Cardiac muscle cell (in vitro differentiated cells and primary cell): Measurements from ENCODE around the gene RHOG. TPM values are rescaled to one million over a fixed set of nuclear protein-coding genes. Genes with fewer than 3 reads are reported as not detected.

Source experiments
- DNase-seq, 2 donors: peaks; one replicate each; pipeline versions ENCODE4 v3.0.0 to v3.0.0-alpha.2; 2010 to 2017; ENCODE audit warnings: low read depth in 1 of 2, low spot score in 1 of 2
- H3K27ac ChIP-seq: fragments of 200-600 bp; sonication (generic); 2 replicates; pipeline ENCODE4 v1.5.1; 2016
- H3K27me3 ChIP-seq: fragments of 200-600 bp; sonication (generic); 2 replicates; pipeline ENCODE4 v1.6.0; 2016; ENCODE audit warnings: control low read depth
- H3K36me3 ChIP-seq: fragments of 200-600 bp; sonication (generic); 2 replicates; pipeline ENCODE4 v1.5.1; 2016; ENCODE audit warnings: control low read depth
- H3K4me1 ChIP-seq: fragments of 200-600 bp; sonication (generic); 2 replicates; pipeline ENCODE4 v1.8.1; 2017; ENCODE audit warnings: low read depth, mild to moderate bottlenecking, mixed run types
- H3K4me3 ChIP-seq: fragments of 200-600 bp; sonication (generic); 2 replicates; pipeline ENCODE4 v1.5.1; 2016; ENCODE audit warnings: mild to moderate bottlenecking
- H3K9me3 ChIP-seq: fragments of 200-600 bp; sonication (generic); 2 replicates; pipeline ENCODE4 v1.5.1; 2017; ENCODE audit warnings: low read depth, mild to moderate bottlenecking, control low read depth
- polyA plus RNA-seq: library from polyadenylated mRNA; unstranded; fragments of >200 nt; fragmentation: Nextera tagmentation; extraction: Ambion mirVana; gene quantifications from 2 replicates; pipeline ENCODE4 v1.2.1, GENCODE V29; 2016
- total RNA-seq: library from RNA; depleted of rRNA; stranded (reverse); fragments of >200 nt; gene quantifications from 2 replicates; pipeline ENCODE4 v1.2.3, GENCODE V29; 2016
- TF ChIP-seq, protein P1 (sequence below): IDR thresholded peaks from 2 replicates; pipeline ENCODE4 v1.5.1; 2012; ENCODE audit warnings: low read depth, mild to moderate bottlenecking, low read length

Gene RHOG
- total and polyA plus RNA-seq, 2 experiments from 2014 or later: 29.2 to 39.1 TPM

DNA sequence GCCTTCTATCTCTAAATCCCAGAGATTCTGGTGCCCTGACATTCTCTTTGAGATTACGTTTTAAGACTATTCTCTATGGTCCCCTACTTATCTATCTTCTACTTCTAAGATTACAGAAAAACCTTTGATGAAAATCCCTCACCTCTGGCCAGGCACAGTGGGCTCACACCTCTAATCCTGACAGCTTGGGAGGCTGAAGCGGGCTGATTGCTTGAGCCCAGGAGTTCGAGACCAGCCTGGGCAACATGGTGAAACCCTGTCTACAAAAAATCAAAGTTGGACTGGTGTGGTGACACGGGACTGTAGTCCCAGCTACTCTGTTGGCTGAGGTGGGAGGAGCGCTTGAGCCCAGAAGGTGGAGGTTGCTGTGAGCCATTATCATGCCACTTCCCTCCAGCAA lies 57.8 kb downstream of the RHOG start:
- TF ChIP-seq, protein P1, sequence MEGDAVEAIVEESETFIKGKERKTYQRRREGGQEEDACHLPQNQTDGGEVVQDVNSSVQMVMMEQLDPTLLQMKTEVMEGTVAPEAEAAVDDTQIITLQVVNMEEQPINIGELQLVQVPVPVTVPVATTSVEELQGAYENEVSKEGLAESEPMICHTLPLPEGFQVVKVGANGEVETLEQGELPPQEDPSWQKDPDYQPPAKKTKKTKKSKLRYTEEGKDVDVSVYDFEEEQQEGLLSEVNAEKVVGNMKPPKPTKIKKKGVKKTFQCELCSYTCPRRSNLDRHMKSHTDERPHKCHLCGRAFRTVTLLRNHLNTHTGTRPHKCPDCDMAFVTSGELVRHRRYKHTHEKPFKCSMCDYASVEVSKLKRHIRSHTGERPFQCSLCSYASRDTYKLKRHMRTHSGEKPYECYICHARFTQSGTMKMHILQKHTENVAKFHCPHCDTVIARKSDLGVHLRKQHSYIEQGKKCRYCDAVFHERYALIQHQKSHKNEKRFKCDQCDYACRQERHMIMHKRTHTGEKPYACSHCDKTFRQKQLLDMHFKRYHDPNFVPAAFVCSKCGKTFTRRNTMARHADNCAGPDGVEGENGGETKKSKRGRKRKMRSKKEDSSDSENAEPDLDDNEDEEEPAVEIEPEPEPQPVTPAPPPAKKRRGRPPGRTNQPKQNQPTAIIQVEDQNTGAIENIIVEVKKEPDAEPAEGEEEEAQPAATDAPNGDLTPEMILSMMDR: no peak
- Histone ChIP-seq H3K4me1 (no peaks in the 10 kb centered on the region), H3K4me3 (no peak overlapping the region), H3K27me3 (no peaks in the 10 kb centered on the region), H3K27ac (no peak overlapping the region), H3K36me3 (peaks cover 14% of the 10 kb centered on the region), H3K9me3 (no peaks in the 10 kb centered on the region)
- DNase-seq: no peak

DNA sequence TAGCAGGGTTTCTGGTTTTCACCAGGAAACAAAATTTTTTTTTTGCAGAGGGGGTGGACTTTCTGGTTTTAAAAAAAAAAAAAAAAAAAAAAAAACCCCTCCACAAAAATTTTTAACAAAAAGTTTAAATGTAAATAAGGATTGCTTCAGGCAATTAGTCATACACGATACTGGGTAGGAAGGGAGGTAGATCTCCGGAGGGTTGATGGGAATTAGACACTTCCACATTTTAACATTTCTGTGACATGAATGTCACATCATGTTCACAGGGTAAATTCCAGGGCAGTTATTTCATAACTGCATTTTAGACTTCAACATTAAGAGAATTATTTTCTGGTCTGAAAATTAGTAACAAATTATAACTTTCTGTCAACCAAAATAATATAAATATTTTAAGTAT lies 59.3 kb downstream of the RHOG start:
- no peaks in the 10 kb centered on the region for H3K4me1 ChIP-seq
- TF ChIP-seq, protein P1: no peak
- no peak overlapping the region for H3K4me3 ChIP-seq
- peaks cover 22% of the 10 kb centered on the region for H3K36me3 ChIP-seq
- no peaks in the 10 kb centered on the region for H3K27me3 ChIP-seq
- no peaks in the 10 kb centered on the region for H3K9me3 ChIP-seq
- H3K27ac ChIP-seq: no peak overlapping the region
- peak in 1 of 2 donors; percentile 31 for DNase-seq

Other genes with a start within 250 kb of the RHOG start
- gene ART5, start 199.0 kb downstream of the RHOG start, total RNA-seq: 44.9 and 49.9 TPM in 2 replicates
- gene ART5, start 199.0 kb downstream of the RHOG start, polyA plus RNA-seq: 58.7 and 75.7 TPM in 2 replicates
- 0.30 and 0.60 TPM in 2 replicates for gene ART1, start 195.8 kb downstream of the RHOG start, total RNA-seq
- gene ART1, start 195.8 kb downstream of the RHOG start, polyA plus RNA-seq: not detected in 2 replicates
- 1.1 and 1.4 TPM in 2 replicates for gene CHRNA10, start 169.6 kb downstream of the RHOG start, total RNA-seq
- not detected in 2 replicates for gene CHRNA10, start 169.6 kb downstream of the RHOG start, polyA plus RNA-seq
- 110 and 142 TPM in 2 replicates for gene NUP98, start 43.4 kb downstream of the RHOG start, total RNA-seq
- 20.4 and 27.4 TPM in 2 replicates for gene NUP98, start 43.4 kb downstream of the RHOG start, polyA plus RNA-seq
- gene PGAP2, start 32.4 kb downstream of the RHOG start, total RNA-seq: 13.0 and 18.2 TPM in 2 replicates
- gene PGAP2, start 32.4 kb downstream of the RHOG start, polyA plus RNA-seq: 24.9 and 26.7 TPM in 2 replicates
- 23.1 and 60.0 TPM in 2 replicates for gene STIM1, start 14.7 kb upstream of the RHOG start, total RNA-seq
- 16.1 and 33.1 TPM in 2 replicates for gene STIM1, start 14.7 kb upstream of the RHOG start, polyA plus RNA-seq